Sigmoid colon (tissue), 7 donors: ENCODE measurements around the gene ZMIZ1. TPM values are rescaled to one million over a fixed set of nuclear protein-coding genes. Genes with fewer than 3 reads are reported as not detected.

ENCODE experiments used
- DNase-seq: peaks from one replicate; pipeline ENCODE4 v3.0.0-alpha.2; 2019
- H3K27ac ChIP-seq, 4 donors: fragments of 200-600 bp; sonication (generic); one replicate each; pipeline ENCODE4 v1.5.1; 2016 to 2019; ENCODE audit warnings: mild to moderate bottlenecking in 1 of 4
- H3K27me3 ChIP-seq, 3 donors: fragments of 200-600 bp; sonication (generic); one replicate each; pipeline ENCODE4 v1.5.1; 2019; ENCODE audit warnings: mild to moderate bottlenecking in 1 of 3
- H3K36me3 ChIP-seq, 4 donors: fragments of 200-600 bp; sonication (generic); one replicate each; pipeline ENCODE4 v1.5.1; 2016 to 2019
- H3K4me1 ChIP-seq, 4 donors: fragments of 200-600 bp; sonication (generic); one replicate each; pipeline ENCODE4 v1.5.1; 2017 to 2019
- H3K4me3 ChIP-seq, 4 donors: fragments of 200-600 bp; sonication (generic); one replicate each; pipeline ENCODE4 v1.5.1; 2017 to 2019; ENCODE audit warnings: mild to moderate bottlenecking in 2 of 4, moderate library complexity in 1 of 4
- H3K9me3 ChIP-seq, 4 donors: fragments of 200-600 bp in 3 of 4; sonication (generic) in 3 of 4; one replicate each; pipeline versions ENCODE4 v1.5.1 to v1.6.1; 2013 to 2019
- CTCF ChIP-seq, 4 experiments: fragments of 450-650 bp in 3 of 4; fragments of 200-600 bp in 1 of 4; IDR thresholded peaks; one replicate each; pipeline ENCODE4 v1.5.1; 2016 to 2019; ENCODE audit warnings: antibody characterized with exemption in 4 of 4, mild to moderate bottlenecking in 3 of 4, moderate library complexity in 2 of 4
- EP300 ChIP-seq, 4 donors: sonication (generic); formaldehyde crosslinking; IDR thresholded peaks; one replicate each; pipeline ENCODE4 v1.6.1; 2017; ENCODE audit warnings: antibody characterized with exemption in 4 of 4
- POLR2A ChIP-seq, 2 donors: fragments of 450-650 bp; IDR thresholded peaks; one replicate each; pipeline ENCODE4 v1.6.1; 2016; ENCODE audit warnings: antibody characterized with exemption in 2 of 2, mild to moderate bottlenecking in 2 of 2, moderate library complexity in 2 of 2
- POLR2AphosphoS5 ChIP-seq, 4 donors: sonication (generic); formaldehyde crosslinking; IDR thresholded peaks; one replicate each; pipeline ENCODE4 v1.6.1; 2017; ENCODE audit warnings: antibody characterized with exemption in 4 of 4
- WGBS, 2 donors: extraction: QIAGEN DNeasy Blood & Tissue Kit; methylation state at CpG; one replicate each; pipeline ENCODE4 v1.1.7; 2013; 5-methylcytosine and 5-hydroxymethylcytosine counted together
- intact Hi-C: fragments of 100-400 bp; cut with DNase I; formaldehyde crosslinking; loops from one replicate; pipeline ENCODE4 v1.15.1; 2023
- polyA plus RNA-seq, 3 donors: library from polyadenylated mRNA; stranded (reverse); fragments of 200-250 nt; gene quantifications; one replicate each; pipeline ENCODE4 v1.2.3, GENCODE V29; 2013
- total RNA-seq, 4 donors: library from RNA; depleted of rRNA; stranded (reverse); fragments of >200 nt; gene quantifications; one replicate each; pipeline ENCODE4 v1.1.0, GENCODE V29; 2016
- donor health status: healthy with polysubstance abuse.
- donor health status: Bipolar disorder and iron deficiency.
- donor health status: healthy.

ZMIZ1 gene
- total and polyA plus RNA-seq, 7 donors = 17.4 to 49.3 (median 31.5) TPM

DNA sequence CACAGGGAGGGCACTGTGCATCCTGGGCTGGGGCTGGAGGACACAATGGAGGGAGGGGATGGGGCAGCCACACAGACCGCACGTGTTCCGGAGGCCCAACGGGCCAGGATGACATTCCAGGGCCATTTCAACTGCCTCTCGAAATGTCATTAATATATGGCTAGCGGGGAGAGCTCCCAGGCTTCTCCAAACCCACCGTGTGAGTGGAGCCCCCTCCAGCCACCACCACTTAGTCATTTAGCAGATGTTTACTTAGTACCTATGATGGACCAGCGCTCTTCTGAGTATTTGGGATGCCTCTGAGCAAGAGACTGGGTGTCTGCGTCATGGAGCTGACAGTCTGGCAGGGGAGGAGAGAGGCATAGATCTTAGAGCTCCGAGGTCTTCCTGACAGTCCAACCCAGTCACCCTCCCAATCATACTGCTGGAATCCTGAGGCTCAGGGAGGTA, 107.3 kb downstream of the ZMIZ1 start:
- TF ChIP-seq POLR2AphosphoS5 (IDR thresholded peaks at IDR 0.05) (peak in 1 of 4 donors; percentile 13), CTCF (IDR thresholded peaks at IDR 0.05) (no peak)
- Histone ChIP-seq H3K27me3 (no peaks in the 10 kb centered on the region), H3K27ac (peak overlapping the region; percentile 66 to 82 (median 73)), H3K4me3 (no peak overlapping the region), H3K9me3 (no peaks in the 10 kb centered on the region), H3K36me3 (peaks cover 0 to 4% (median 2%) of the 10 kb centered on the region in 4 donors), H3K4me1 (peaks cover 0 to 79% (median 73%) of the 10 kb centered on the region in 4 donors)
- DNase-seq = no peak
- intact Hi-C loops = loop anchor here (5.0 kb wide), 1 partner anchor 109 kb away; the partner anchor contains the start of gene ZMIZ1
- WGBS, 2 donors = 80 to 83% methylated on average over 10 of the region's 10 CpGs

- H3K4me3 ChIP-seq = no peak overlapping the region
- intact Hi-C loops = loop anchor here (5.0 kb wide), 1 partner anchor 110 kb away; the partner anchor contains the start of gene ZMIZ1
- peak overlapping the region; percentile 66 to 82 (median 73) for H3K27ac ChIP-seq
- peaks cover 0 to 85% (median 80%) of the 10 kb centered on the region in 4 donors for H3K4me1 ChIP-seq
- H3K27me3 ChIP-seq = no peaks in the 10 kb centered on the region
- 59 to 78% methylated on average over 18 of the region's 18 CpGs for WGBS, 2 donors
- TF ChIP-seq CTCF (IDR thresholded peaks at IDR 0.05) (no peak), POLR2AphosphoS5 (IDR thresholded peaks at IDR 0.05) (peak in 2 of 4 donors; percentile 17 to 45)
- peak; percentile 87 for DNase-seq
- peaks cover 0 to 4% (median 2%) of the 10 kb centered on the region in 4 donors for H3K36me3 ChIP-seq
- no peaks in the 10 kb centered on the region for H3K9me3 ChIP-seq
These were observed 108.3 kb downstream of the ZMIZ1 start for GRCh38 chr10:79176949-79177602.

GRCh38 chr10:79178070-79178576, 109.4 kb downstream of the ZMIZ1 start:
- intact Hi-C loops = loop anchor here (5.0 kb wide), 1 partner anchor 111 kb away; the partner anchor contains the start of gene ZMIZ1
- Histone ChIP-seq H3K9me3 (no peaks in the 10 kb centered on the region), H3K27me3 (no peaks in the 10 kb centered on the region), H3K4me3 (no peak overlapping the region), H3K27ac (peak overlapping the region; percentile 66 to 82 (median 73)), H3K4me1 (peaks cover 0 to 95% (median 91%) of the 10 kb centered on the region in 4 donors), H3K36me3 (peaks cover 0 to 4% (median 2%) of the 10 kb centered on the region in 4 donors)
- WGBS, 2 donors = 90 to 94% methylated on average over 8 of the region's 8 CpGs
- TF ChIP-seq POLR2A (IDR thresholded peaks at IDR 0.05) (no peak), POLR2AphosphoS5 (IDR thresholded peaks at IDR 0.05) (no peak), CTCF (IDR thresholded peaks at IDR 0.05) (no peak), EP300 (IDR thresholded peaks at IDR 0.05) (no peak)
- no peak for DNase-seq

- peak overlapping the region; percentile 66 to 82 (median 73) for H3K27ac ChIP-seq
- 43 to 74% methylated on average over 9 of the region's 9 CpGs for WGBS, 2 donors
- TF ChIP-seq POLR2AphosphoS5 (IDR thresholded peaks at IDR 0.05) (peak in 1 of 4 donors; percentile 19), EP300 (IDR thresholded peaks at IDR 0.05) (no peak)
- H3K4me3 ChIP-seq = no peak overlapping the region
- peaks cover 0 to 4% (median 2%) of the 10 kb centered on the region in 4 donors for H3K36me3 ChIP-seq
- DNase-seq = peak; percentile 83
- intact Hi-C loops = loop anchor here (5.0 kb wide), 1 partner anchor 111 kb away; the partner anchor contains the start of gene ZMIZ1
- H3K4me1 ChIP-seq = peaks cover 0 to 100% (median 96%) of the 10 kb centered on the region in 4 donors
- H3K9me3 ChIP-seq = no peaks in the 10 kb centered on the region
- no peaks in the 10 kb centered on the region for H3K27me3 ChIP-seq
These were observed 109.9 kb downstream of the ZMIZ1 start for GRCh38 chr10:79178614-79179163.
